Parathyroid adenoma (tissue), 2 donors: ENCODE measurements around the gene CALD1.

Experiments
- H2AFZ ChIP-seq: fragments of 300-600 bp; sonication (generic); one replicate; pipeline ENCODE4 v1.7.0; 2017; ENCODE audit warnings: antibody characterized with exemption, mild to moderate bottlenecking
- H3K27ac ChIP-seq: fragments of 300-600 bp; sonication (generic); one replicate; pipeline ENCODE4 v1.7.0; 2017
- H3K27me3 ChIP-seq: fragments of 300-600 bp; sonication (generic); one replicate; pipeline ENCODE4 v1.7.0; 2017; ENCODE audit warnings: low read length; ENCODE audit not compliant: control insufficient read depth, insufficient read depth
- H3K36me3 ChIP-seq: fragments of 300-600 bp; sonication (generic); one replicate; pipeline ENCODE4 v1.7.0; 2017; ENCODE audit warnings: low read length; ENCODE audit not compliant: control insufficient read depth, insufficient read depth
- H3K4me1 ChIP-seq: fragments of 300-600 bp; sonication (generic); one replicate; pipeline ENCODE4 v1.7.0; 2017; ENCODE audit warnings: control low read depth
- H3K4me2 ChIP-seq: fragments of 300-600 bp; sonication (generic); one replicate; pipeline ENCODE4 v1.7.0; 2017; ENCODE audit warnings: low read length
- H3K4me3 ChIP-seq: fragments of 300-600 bp; sonication (generic); one replicate; pipeline ENCODE4 v1.7.0; 2017; ENCODE audit warnings: low read depth, low read length
- H3K79me2 ChIP-seq: fragments of 300-600 bp; sonication (generic); one replicate; pipeline ENCODE4 v1.7.0; 2017; ENCODE audit warnings: control low read depth
- H3K9ac ChIP-seq: fragments of 300-600 bp; sonication (generic); one replicate; pipeline ENCODE4 v1.7.0; 2017; ENCODE audit warnings: mild to moderate bottlenecking
- H3K9me3 ChIP-seq: fragments of 300-600 bp; sonication (generic); one replicate; pipeline ENCODE4 v1.7.0; 2017; ENCODE audit warnings: low read length; ENCODE audit not compliant: control insufficient read depth
- CTCF ChIP-seq: fragments of 300-600 bp; sonication (generic); IDR thresholded peaks from one replicate; pipeline ENCODE4 v1.7.0; 2017; ENCODE audit warnings: antibody characterized with exemption, mild to moderate bottlenecking
- donor health status: primary hyperparathyroidism.

CALD1 gene

GRCh38 chr7:134777470-134777869 lies 2.0 kb upstream of the CALD1 start:
- Histone ChIP-seq H3K27me3 (no peaks in the 10 kb centered on the region), H3K4me1 (peaks cover 13% of the 10 kb centered on the region), H3K9ac (no peak overlapping the region), H3K4me3 (no peak overlapping the region), H3K79me2 (no peaks in the 10 kb centered on the region), H3K9me3 (no peaks in the 10 kb centered on the region), H3K27ac (no peak overlapping the region), H2AFZ (no peak overlapping the region), H3K36me3 (no peaks in the 10 kb centered on the region), H3K4me2 (no peak overlapping the region)
- no peak for TF ChIP-seq CTCF

- no peaks in the 10 kb centered on the region for H3K79me2 ChIP-seq
- no peaks in the 10 kb centered on the region for H3K27me3 ChIP-seq
- no peak overlapping the region for H3K9ac ChIP-seq
- no peak overlapping the region for H3K4me3 ChIP-seq
- peaks cover 13% of the 10 kb centered on the region for H3K4me1 ChIP-seq
- no peaks in the 10 kb centered on the region for H3K9me3 ChIP-seq
- no peak overlapping the region for H3K27ac ChIP-seq
- no peak for TF ChIP-seq CTCF
- H3K36me3 ChIP-seq = no peaks in the 10 kb centered on the region
- no peak overlapping the region for H2AFZ ChIP-seq
- no peak overlapping the region for H3K4me2 ChIP-seq
Measured at GRCh38 chr7:134777908-134778580, 1.4 kb upstream of the CALD1 start.

- Histone ChIP-seq H3K36me3 (no peaks in the 10 kb centered on the region), H3K4me2 (peak overlapping the region; percentile 41), H3K4me3 (peak overlapping the region; percentile 7), H3K9me3 (no peaks in the 10 kb centered on the region), H3K27ac (peak overlapping the region; percentile 64), H3K79me2 (no peaks in the 10 kb centered on the region), H3K27me3 (no peaks in the 10 kb centered on the region), H3K9ac (no peak overlapping the region), H3K4me1 (peaks cover 13% of the 10 kb centered on the region), H2AFZ (peak overlapping the region; percentile 70)
- no peak for TF ChIP-seq CTCF
Measured at GRCh38 chr7:134779741-134780065, 269 bp downstream of the CALD1 start.

GRCh38 chr7:134780166-134780828 lies 863 bp downstream of the CALD1 start:
- no peak overlapping the region for H3K4me2 ChIP-seq
- peak overlapping the region; percentile 70 for H2AFZ ChIP-seq
- H3K27me3 ChIP-seq = no peaks in the 10 kb centered on the region
- H3K79me2 ChIP-seq = no peaks in the 10 kb centered on the region
- H3K9me3 ChIP-seq = no peaks in the 10 kb centered on the region
- H3K9ac ChIP-seq = no peak overlapping the region
- H3K36me3 ChIP-seq = no peaks in the 10 kb centered on the region
- no peak for TF ChIP-seq CTCF
- H3K4me1 ChIP-seq = peaks cover 13% of the 10 kb centered on the region
- peak overlapping the region; percentile 7 for H3K4me3 ChIP-seq
- peak overlapping the region; percentile 64 for H3K27ac ChIP-seq

- H2AFZ ChIP-seq = no peak overlapping the region
- peaks cover 13% of the 10 kb centered on the region for H3K4me1 ChIP-seq
Measured at GRCh38 chr7:134781171-134781570, 1.7 kb downstream of the CALD1 start.

More at GRCh38 chr7:134781171-134781570, 1.7 kb downstream of the CALD1 start:
- no peak for TF ChIP-seq CTCF
- no peaks in the 10 kb centered on the region for H3K9me3 ChIP-seq
- peak overlapping the region; percentile 7 for H3K4me3 ChIP-seq
- no peaks in the 10 kb centered on the region for H3K27me3 ChIP-seq
- no peaks in the 10 kb centered on the region for H3K79me2 ChIP-seq
- H3K9ac ChIP-seq = no peak overlapping the region
- H3K27ac ChIP-seq = no peak overlapping the region
- no peak overlapping the region for H3K4me2 ChIP-seq
- no peaks in the 10 kb centered on the region for H3K36me3 ChIP-seq
